MM.1S (cell line): ENCODE results near the gene MS4A15.

Experiments used
- EZH2 ChIP-seq: fragments of 300-600 bp; sonication (generic); optimal IDR thresholded peaks from 2 replicates; pipeline ENCODE3; 2017; ENCODE audit warnings: low read depth, mild to moderate bottlenecking, antibody characterized with exemption, low read length, mixed read lengths
- EZH2phosphoT487 ChIP-seq: fragments of 300-600 bp; sonication (generic); IDR thresholded peaks from 2 replicates; pipeline ENCODE4 v1.6.1; 2018; ENCODE audit warnings: antibody characterized with exemption, low read length
- TF ChIP-seq, protein P1 (sequence below): fragments of 300-600 bp; sonication (generic); IDR thresholded peaks from 2 replicates; pipeline ENCODE4 v1.5.1; 2016; ENCODE audit warnings: antibody characterized with exemption, low read length, mixed read lengths

DNA sequence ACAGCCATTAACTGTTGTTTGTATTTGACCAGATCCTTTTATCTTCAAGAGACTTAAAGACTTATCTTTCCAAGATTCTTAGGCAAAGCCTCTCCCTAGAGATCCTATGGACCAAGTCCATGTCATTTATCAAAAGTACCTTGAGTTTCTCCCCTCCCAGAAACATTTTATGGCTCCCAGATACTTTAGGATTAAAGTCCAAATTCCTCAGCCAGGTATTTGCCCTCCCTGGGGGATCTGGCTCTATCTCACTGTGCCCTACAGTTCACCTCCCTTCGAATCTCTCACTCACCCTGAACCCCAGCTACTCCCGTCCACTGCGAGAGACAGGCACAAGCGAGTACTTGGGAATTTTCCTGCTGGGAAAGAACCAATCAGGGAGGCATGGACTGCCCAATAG, 45.4 kb upstream of the MS4A15 start:
- TF ChIP-seq, protein P1, sequence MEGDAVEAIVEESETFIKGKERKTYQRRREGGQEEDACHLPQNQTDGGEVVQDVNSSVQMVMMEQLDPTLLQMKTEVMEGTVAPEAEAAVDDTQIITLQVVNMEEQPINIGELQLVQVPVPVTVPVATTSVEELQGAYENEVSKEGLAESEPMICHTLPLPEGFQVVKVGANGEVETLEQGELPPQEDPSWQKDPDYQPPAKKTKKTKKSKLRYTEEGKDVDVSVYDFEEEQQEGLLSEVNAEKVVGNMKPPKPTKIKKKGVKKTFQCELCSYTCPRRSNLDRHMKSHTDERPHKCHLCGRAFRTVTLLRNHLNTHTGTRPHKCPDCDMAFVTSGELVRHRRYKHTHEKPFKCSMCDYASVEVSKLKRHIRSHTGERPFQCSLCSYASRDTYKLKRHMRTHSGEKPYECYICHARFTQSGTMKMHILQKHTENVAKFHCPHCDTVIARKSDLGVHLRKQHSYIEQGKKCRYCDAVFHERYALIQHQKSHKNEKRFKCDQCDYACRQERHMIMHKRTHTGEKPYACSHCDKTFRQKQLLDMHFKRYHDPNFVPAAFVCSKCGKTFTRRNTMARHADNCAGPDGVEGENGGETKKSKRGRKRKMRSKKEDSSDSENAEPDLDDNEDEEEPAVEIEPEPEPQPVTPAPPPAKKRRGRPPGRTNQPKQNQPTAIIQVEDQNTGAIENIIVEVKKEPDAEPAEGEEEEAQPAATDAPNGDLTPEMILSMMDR = no peak
- TF ChIP-seq EZH2 (no peak), EZH2phosphoT487 (no peak)
